Stimulated activated CD4-positive, alpha-beta T cell treated with anti-CD3 and anti-CD28 coated beads, TNF-alpha, amount 100 ng/mL, for 1 hour (primary cell): ENCODE data around the gene SOX8.

ENCODE experiments used
- DNase-seq, 3 donors: peaks; one replicate each; pipeline ENCODE4 v3.0.0-alpha.2; 2020; ENCODE audit warnings: low read depth in 3 of 3, low spot score in 1 of 3

Gene SOX8

GRCh38 chr16:1005286-1005685, 23.7 kb downstream of the SOX8 start:
- no peak for DNase-seq

- DNase-seq: no peak
These were observed 25.2 kb downstream of the SOX8 start for GRCh38 chr16:1006781-1007180.

DNA sequence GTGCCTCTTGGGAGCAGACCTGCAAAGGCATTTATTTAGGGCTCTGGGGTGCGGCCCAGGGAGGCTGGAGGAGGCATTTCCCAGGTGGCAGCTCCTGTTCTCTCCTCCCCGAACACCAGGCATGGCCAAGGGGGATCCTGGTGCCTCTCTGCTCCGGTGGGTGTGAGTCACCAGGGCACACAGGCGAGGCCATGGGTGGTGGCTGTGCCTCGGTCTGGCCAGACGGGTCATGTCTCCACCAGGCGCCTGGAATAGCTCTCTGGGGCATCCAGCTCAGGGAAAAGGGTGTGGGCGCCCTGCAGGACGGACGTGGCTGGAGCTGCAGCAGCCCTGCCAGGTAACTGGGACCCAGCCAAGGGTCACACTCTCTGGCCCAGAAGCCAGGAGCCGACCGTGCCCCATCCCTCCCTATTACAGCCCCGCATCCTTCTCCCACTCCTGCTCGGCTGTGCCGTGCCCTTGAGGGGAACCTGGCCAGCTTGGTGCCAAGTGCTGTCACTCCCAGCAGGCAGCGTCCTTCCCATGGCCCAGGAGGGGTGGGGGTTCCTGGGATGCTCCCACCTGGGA, 25.8 kb downstream of the SOX8 start:
- DNase-seq: no peak

DNA sequence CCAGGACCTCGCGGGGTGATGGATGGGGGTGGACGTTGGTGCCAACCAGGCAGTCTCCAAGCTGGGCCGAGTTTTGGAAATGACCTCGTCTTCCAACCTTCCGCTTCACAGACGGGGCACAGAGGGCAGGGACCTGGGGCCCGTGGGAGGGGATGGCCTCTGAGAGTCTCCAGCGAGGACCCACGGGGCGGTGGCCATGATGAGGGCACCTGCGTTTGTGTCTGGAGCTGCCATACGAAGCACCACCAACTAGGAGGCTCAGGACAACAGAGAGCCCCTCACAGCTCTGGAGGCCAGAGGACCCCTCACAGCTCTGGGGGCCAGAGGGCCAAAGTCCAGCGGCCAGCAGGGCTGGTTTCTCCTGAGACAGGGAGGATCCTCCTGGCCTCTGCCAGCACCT, 26.5 kb downstream of the SOX8 start:
- DNase-seq: no peak

GRCh38 chr16:1009358-1010150, 28.0 kb downstream of the SOX8 start:
- DNase-seq: no peak

- no peak for DNase-seq
These were observed 28.7 kb downstream of the SOX8 start for GRCh38 chr16:1010251-1010650.

- DNase-seq: no peak
These were observed 29.2 kb downstream of the SOX8 start for GRCh38 chr16:1010815-1011214.

DNA sequence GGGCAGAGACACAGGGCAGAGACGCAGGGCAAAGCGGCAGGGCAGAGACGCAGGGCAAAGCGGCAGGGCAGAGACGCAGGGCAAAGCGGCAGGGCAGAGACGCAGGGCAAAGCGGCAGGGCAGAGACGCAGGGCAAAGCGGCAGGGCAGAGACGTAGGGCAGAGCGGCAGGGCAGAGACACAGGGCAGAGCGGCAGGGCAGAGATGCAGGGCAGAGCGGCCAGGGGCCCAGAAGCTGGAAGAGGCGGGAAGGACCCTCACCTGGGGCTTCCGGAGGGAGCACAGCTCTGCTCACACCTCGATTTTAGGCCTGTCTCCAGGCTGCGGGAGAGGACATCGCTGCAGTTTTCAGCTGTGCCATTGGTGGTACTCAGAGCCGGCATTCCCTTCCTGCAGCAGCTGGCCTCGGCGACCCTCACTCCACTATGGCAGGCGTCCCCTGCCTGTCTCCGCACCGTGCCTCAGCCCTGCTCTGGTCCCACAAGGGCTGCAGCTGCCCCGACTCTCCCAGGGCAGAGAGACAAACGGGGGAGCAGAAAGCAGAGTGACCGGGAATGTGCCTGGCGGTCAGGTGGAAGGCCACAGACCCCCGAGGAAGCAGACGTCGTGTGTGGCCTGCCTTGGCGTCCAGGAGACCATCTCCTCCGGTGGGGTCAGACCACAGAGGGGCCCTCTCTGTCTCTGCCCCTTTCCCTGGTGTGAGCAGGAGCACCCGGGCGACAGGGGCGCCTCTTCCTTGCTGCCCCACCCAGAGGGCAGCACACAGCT, 29.9 kb downstream of the SOX8 start:
- no peak for DNase-seq

DNA sequence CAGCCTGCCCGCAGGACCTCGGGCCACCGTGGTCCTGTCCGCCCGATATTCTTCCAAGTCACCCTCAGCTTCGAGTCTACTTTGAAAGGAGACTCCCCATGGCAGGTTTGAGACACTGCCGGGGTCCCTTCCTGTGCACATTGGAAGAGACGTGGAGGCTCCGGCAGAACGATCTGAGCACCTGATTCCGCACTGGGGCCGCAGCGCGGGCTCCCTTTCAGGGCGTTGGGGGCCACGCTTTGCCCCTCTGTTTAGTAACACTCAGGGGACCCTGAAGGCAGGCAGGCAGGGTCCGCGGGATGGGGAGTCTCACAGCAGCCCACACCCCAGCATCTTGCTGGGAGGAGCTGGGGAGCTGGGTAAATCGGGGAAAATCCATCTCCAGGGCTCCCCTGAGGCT, 30.6 kb downstream of the SOX8 start:
- DNase-seq: no peak

- DNase-seq: no peak
These were observed 31.4 kb downstream of the SOX8 start for GRCh38 chr16:1012722-1013592.

DNA sequence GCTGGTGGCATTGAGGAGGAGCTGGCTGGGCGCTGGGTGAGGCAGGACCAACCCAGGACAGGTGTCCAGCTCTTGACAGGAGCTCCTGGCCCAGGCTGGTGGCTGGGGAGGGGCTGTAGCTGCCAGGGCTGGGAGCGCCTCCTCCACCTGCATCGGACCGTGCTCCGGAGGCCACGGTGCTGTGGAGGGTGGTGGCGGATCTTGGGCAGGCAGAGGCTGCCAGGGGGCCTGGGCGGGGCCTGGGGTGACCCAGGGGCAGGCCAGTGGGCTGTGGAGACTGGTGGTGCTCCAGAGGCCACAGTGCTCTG, 32.0 kb downstream of the SOX8 start:
- no peak for DNase-seq

DNA sequence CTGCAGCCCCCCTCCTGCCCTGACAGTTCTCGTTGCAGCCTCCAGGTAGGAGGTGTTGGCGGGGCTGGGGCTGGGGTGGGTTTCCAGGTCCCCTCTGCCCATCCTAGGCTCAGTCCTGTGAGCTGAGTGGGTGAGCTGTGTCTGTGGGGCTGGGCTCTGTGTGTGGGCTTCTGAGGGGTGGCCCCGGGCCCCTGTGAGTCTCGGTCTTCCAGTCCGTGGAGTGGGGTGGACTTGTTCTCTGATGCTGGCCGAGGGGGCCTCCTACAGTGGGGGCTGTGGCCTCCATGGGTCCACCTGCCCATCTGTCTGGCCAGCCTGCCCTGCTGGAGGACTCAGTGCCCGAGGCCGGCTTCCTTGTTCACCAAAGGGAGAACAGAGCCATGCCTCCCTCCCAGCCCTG, 32.7 kb downstream of the SOX8 start:
- DNase-seq: no peak

- no peak for DNase-seq
These were observed 33.4 kb downstream of the SOX8 start for GRCh38 chr16:1014771-1015495.

- DNase-seq: no peak
These were observed 37.1 kb downstream of the SOX8 start for GRCh38 chr16:1018447-1019198.

DNA sequence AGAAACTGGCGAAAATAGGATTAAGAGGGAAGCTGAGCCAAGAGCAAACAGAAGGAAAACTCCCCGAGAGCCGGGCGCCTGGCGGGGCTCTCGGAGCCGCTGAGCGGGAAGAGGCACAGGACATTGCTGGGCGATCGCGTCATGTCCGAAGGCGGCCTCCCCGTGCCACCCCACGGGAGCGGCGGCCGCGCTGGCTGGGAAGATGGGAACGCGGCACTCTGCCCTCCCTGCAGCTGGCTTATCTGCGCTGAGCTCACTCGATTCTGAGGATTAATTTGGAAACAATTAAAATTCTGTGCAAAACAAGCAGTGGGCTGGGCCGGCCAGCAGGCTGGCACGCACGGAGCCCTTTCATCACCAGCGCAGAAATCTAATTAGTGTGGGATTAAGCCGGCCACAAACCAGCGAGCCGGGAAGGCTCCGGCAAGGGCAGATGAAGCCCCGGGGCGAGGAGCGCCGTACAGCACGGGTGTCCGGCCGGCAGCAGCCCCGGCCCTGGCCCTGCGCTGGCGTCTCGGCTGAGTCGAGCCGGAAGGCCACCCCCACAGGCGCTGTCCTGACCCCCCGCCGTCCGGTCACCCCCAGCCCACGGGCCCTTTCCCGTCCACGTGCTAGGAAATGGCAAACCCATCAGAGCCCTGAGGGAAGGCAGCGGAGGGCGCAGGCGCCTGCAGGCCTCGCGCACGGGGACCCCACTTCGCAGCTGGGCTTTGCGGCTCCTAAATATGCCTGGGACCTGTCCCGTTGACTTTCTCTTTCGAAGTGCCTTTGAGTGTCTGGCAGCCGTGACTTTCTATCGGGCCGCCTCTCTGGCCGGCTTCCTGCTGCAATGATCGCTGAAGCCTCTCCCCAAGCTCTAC, 37.9 kb downstream of the SOX8 start:
- no peak for DNase-seq

DNA sequence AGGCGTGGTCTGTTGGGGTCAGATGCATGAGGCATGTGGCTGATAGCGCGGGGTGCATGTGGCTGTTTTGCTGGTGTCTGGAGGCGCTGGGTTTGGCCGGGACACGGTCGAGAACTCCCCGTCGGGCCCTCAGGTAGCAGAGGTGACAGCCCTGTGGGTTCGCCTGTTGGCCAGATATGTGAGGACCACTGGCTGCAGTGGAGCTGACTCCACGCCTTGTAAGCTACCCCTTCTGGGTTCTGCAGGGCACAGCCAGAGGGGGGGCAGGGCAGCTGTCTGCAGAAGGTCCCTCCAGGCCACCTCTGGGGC, 38.5 kb downstream of the SOX8 start:
- DNase-seq: no peak

DNA sequence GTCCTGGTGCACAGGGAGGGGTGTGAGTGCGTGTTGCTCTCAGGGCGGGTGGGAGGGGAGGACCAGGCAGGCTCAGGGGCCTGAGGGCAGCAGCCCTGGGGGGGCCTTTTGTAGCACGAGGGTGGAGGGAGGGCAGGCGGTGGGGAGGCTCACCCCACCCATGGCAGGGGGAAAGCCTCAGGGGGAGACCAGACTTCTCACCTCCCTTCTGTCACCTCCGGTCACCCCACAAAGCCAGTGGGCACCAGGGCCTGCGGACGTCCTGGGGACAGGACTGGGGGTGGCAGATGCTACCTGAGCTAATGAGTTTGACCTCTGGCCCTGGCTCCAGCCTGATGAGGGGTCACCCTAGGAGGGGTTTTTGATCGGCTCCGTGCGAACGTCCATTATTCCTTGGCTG, 39.0 kb downstream of the SOX8 start:
- no peak for DNase-seq

- no peak for DNase-seq
These were observed 40.1 kb downstream of the SOX8 start for GRCh38 chr16:1021553-1022160.

- no peak for DNase-seq
These were observed 40.9 kb downstream of the SOX8 start for GRCh38 chr16:1022466-1022865.
